ENCODE data around the gene CIRBP. TPM values are rescaled to one million over a fixed set of nuclear protein-coding genes. Genes with fewer than 3 reads are reported as not detected.
A peak's percentile ranks its signal among the peaks of the same experiment; 100 is the strongest.

Gene CIRBP
- total and polyA plus RNA-seq, 2 of the 13 experiments (the other 11 are each of a cell fraction or from before 2014, with no cell fraction given), result 133 to 140 TPM

- TF ChIP-seq SRSF4 (IDR thresholded peaks at IDR 0.05; ENCODE audit: low read depth, low read length, poor library complexity, severe bottlenecking) (no peak), FOXA3 (CRISPR knock-in tag; IDR thresholded peaks at IDR 0.05) (no peak; the same call in 1 of the 2 replicates), NFKB2 (CRISPR knock-in tag; IDR thresholded peaks at IDR 0.05; ENCODE audit: borderline replicate concordance) (peak; percentile 6; the same call in 1 of the 2 replicates), MATR3 (CRISPR knock-in tag; IDR thresholded peaks at IDR 0.05) (no peak), ZNF709 (CRISPR knock-in tag; IDR thresholded peaks at IDR 0.05) (0 out of 2 replicates have a peak, but pooled peaks have one; percentile 69), PCBP1 (IDR thresholded peaks at IDR 0.05; ENCODE audit: borderline replicate concordance, low read depth, low read length) (no peak), ZNF205 (CRISPR knock-in tag; IDR thresholded peaks at IDR 0.05) (no peak), SALL2 (CRISPR knock-in tag; IDR thresholded peaks at IDR 0.05) (no peak; the same call in 1 of the 2 replicates), PRDM15 (CRISPR knock-in tag; IDR thresholded peaks at IDR 0.05) (no peak), ZNF598 (CRISPR knock-in tag; IDR thresholded peaks at IDR 0.05; ENCODE audit: borderline replicate concordance) (no peak), ZNF879 (CRISPR knock-in tag; IDR thresholded peaks at IDR 0.05) (no peak), ZNF777 (CRISPR knock-in tag; IDR thresholded peaks at IDR 0.05) (no peak; the same call in 1 of the 2 replicates), SAP130 (CRISPR knock-in tag; IDR thresholded peaks at IDR 0.05; ENCODE audit: low read depth) (peak; percentile 51), TBX2 (CRISPR knock-in tag; IDR thresholded peaks at IDR 0.05; ENCODE audit: borderline replicate concordance) (peak; percentile 47; the same call in 1 of the 2 replicates), ETV5 (CRISPR knock-in tag; IDR thresholded peaks at IDR 0.05; ENCODE audit: borderline replicate concordance) (0 out of 2 replicates have a peak, but pooled peaks have one; percentile 6), TAF15 (IDR thresholded peaks at IDR 0.05; ENCODE audit: low read depth, low read length, poor library complexity, severe bottlenecking) (no peak), CEBPG (CRISPR knock-in tag; IDR thresholded peaks at IDR 0.05) (no peak), RBFOX2 (IDR thresholded peaks at IDR 0.05; ENCODE audit: low read depth, low read length) (peak; percentile 100), REPIN1 (CRISPR knock-in tag; IDR thresholded peaks at IDR 0.05; ENCODE audit: borderline replicate concordance, low read depth) (no peak; the same call in 1 of the 2 replicates), ZNF75D (CRISPR knock-in tag; IDR thresholded peaks at IDR 0.05; ENCODE audit: borderline replicate concordance) (no peak), PRDM4 (CRISPR knock-in tag; IDR thresholded peaks at IDR 0.05; ENCODE audit: borderline replicate concordance) (no peak), RELA (CRISPR knock-in tag; IDR thresholded peaks at IDR 0.05) (no peak), ARNT2 (CRISPR knock-in tag; IDR thresholded peaks at IDR 0.05; ENCODE audit: low read depth) (peak; percentile 90), KDM4B (CRISPR knock-in tag; IDR thresholded peaks at IDR 0.05) (no peak)
- TF ChIP-seq, protein P1, sequence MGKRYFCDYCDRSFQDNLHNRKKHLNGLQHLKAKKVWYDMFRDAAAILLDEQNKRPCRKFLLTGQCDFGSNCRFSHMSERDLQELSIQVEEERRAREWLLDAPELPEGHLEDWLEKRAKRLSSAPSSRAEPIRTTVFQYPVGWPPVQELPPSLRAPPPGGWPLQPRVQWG (CRISPR knock-in tag; IDR thresholded peaks at IDR 0.05; ENCODE audit: borderline replicate concordance, low read depth), result no peak
Measured at GRCh38 chr19:1269478-1270212, 513 bp downstream of the CIRBP start (continued).

Measured in HepG2 (cell line).